NCI-H524 (cell line): ENCODE data around the gene MS4A7.

Experiments
- DNase-seq, 2 experiments: peaks; one replicate each; lab custom pipeline; 2025; lab: John Stamatoyannopoulos, UW

MS4A7 gene

GRCh38 chr11:60371386-60371785 is 6.9 kb upstream of the MS4A7 start:
- DNase-seq, result no peak

- DNase-seq, result no peak
Observed at GRCh38 chr11:60371854-60372253, 6.5 kb upstream of the MS4A7 start.

- DNase-seq, result no peak
Observed at GRCh38 chr11:60372767-60373166, 5.6 kb upstream of the MS4A7 start.

GRCh38 chr11:60375316-60375715 is 3.0 kb upstream of the MS4A7 start:
- no peak for DNase-seq

- no peak for DNase-seq
Observed at GRCh38 chr11:60376601-60377000, 1.7 kb upstream of the MS4A7 start.

GRCh38 chr11:60377401-60378136 is 763 bp upstream of the MS4A7 start:
- DNase-seq, result no peak

GRCh38 chr11:60389279-60389910 is 11.1 kb downstream of the MS4A7 start:
- DNase-seq, result no peak

- DNase-seq, result no peak
Observed at GRCh38 chr11:60390419-60390818, 12.1 kb downstream of the MS4A7 start.

GRCh38 chr11:60392361-60392760 is 14.0 kb downstream of the MS4A7 start:
- DNase-seq, result no peak

GRCh38 chr11:60393016-60393415 is 14.7 kb downstream of the MS4A7 start:
- no peak for DNase-seq

- no peak for DNase-seq
Observed at GRCh38 chr11:60394666-60395380, 16.5 kb downstream of the MS4A7 start.

- no peak for DNase-seq
Observed at GRCh38 chr11:60396382-60396781, 18.1 kb downstream of the MS4A7 start, which contains the start of gene MS4A14. Gene MS4A14, plus strand, starts transcription at chr11:60396459. Its CDS starts 120 bp downstream, at chr11:60396579.

GRCh38 chr11:60396799-60397198 is 18.5 kb downstream of the MS4A7 start:
- DNase-seq, result no peak

- DNase-seq, result no peak
Observed at GRCh38 chr11:60420015-60420414, 41.7 kb downstream of the MS4A7 start.

GRCh38 chr11:60422609-60423008 is 44.3 kb downstream of the MS4A7 start:
- DNase-seq, result no peak

- DNase-seq, result no peak
Observed at GRCh38 chr11:60428517-60428916, 50.2 kb downstream of the MS4A7 start.

- DNase-seq, result no peak
Observed at GRCh38 chr11:60429272-60429671, 50.9 kb downstream of the MS4A7 start, which contains the start of gene MS4A5. Gene MS4A5, plus strand, starts transcription at chr11:60429572. Its CDS starts 103 bp downstream, at chr11:60429675.

- DNase-seq, result no peak
Observed at GRCh38 chr11:60431251-60431650, 52.9 kb downstream of the MS4A7 start.

- DNase-seq, result no peak
Observed at GRCh38 chr11:60433401-60433800, 55.1 kb downstream of the MS4A7 start.
